Hematopoietic multipotent progenitor cell treated with erythropoietin and hydrocortisone succinate and interleukin-3 and kit ligand, for 4 days (in vitro differentiated cells): ENCODE data around the gene ATP11A.
"Not testable (repeated sequence)": the region's sequence is repeated elsewhere in the genome, so short reads cannot be mapped to it uniquely, and the experiment has no call there.

Source experiments
- DNase-seq: peaks from one replicate; pipeline ENCODE4 v3.0.0-alpha.2; 2015

The ATP11A gene

DNA sequence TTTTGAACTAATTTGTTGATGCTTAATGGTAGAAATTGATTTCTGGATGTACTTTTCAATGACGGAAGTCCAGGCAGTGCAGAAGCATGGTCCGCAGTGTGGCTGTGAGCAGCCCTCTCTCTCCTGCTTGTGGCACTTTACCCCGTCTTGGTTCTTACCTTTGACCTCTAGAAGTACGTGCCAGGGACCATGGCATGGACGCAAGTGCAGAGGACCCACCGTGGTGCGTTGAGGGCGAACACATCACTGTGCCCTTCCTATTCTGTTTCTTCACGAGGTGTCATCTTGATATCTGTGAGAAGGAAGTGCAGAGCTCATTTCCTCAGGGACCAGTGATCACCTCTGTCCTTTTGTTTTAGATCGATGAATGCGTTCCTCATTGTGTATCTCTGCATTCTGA lies 135.2 kb downstream of the ATP11A start:
- no peak for DNase-seq

- no peak for DNase-seq
Measured at GRCh38 chr13:112825875-112826274, 136.0 kb downstream of the ATP11A start.

DNA sequence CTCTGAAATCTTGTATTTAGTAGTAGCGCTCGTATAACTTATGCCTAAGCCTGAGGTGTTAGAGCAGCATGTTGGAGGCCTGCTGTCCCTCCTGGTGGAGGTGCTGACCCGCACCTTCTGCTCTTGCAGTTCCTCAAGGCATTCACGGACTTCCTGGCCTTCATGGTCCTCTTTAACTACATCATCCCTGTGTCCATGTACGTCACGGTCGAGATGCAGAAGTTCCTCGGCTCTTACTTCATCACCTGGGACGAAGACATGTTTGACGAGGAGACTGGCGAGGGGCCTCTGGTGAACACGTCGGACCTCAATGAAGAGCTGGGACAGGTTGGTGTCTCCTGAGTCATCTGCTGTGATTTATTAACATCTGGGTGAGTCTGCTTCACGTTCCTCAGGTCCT lies 136.7 kb downstream of the ATP11A start:
- no peak for DNase-seq

DNA sequence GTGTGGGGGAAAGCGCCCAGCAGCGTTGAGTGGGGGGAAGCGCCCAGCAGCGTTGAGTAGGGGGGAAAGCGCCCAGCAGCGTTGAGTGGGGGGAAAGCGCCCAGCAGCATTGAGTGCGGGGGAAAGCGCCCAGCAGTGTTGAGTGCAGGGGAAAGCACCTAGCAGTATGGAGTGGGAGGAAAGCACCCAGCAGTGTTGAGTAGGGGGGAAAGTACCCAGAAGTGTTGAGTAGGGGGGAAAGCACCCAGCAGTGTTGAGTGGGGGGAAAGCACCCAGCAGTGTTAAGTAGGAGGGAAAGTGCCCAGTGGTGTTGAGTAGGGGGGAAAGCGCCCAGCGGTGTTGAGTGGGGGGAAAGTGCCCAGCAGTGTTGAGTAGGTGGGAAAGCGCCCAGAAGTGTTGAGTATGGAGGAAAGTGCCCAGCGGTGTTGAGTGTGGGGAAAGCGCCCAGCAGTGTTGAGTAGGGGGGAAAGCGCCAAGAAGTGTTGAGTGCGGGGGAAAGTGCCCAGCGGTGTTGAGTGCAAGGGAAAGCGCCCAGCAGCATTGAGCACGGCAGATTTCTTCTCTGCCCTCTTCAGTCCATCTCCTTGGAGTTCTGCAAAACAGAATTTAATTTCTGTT lies 138.4 kb downstream of the ATP11A start:
- no peak for DNase-seq

DNA sequence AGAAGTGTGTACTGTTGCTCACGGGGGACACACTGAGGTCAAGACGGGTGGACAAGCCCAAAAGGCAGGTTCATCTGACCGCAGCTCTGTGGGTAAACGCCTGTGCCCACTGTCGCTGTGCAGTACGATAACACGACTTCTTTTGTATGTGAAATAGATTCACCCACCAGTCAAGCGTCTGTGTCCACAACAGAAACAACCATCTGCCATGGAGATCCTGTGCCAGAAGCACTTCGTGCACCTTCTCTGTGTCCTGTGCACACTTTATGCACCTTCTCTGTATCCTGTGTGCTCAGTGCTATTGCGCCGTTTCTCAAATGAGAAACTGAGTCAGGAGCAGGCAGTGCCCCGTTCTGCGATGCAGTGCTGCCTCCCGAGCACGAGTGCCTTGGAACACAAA lies 138.9 kb downstream of the ATP11A start:
- DNase-seq, result no peak

GRCh38 chr13:112831196-112831595 lies 141.4 kb downstream of the ATP11A start:
- no peak for DNase-seq

- DNase-seq, result no peak
Measured at GRCh38 chr13:112831801-112832200, 142.0 kb downstream of the ATP11A start.

DNA sequence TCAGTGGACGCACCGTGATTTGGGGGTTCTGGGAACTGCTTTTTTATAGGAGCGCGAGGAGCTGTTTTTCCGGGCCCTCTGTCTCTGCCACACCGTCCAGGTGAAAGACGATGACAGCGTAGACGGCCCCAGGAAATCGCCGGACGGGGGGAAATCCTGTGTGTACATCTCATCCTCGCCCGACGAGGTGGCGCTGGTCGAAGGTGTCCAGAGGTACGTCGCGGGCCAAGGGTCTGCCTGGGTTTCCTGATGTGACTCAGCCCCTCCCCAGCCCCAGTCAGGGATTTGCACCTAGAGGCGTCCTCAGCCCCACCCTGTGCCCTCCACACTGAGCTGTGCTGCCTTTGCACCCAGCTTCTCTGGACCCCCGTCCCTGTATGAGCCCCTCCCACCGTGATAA lies 143.0 kb downstream of the ATP11A start:
- no peak for DNase-seq

DNA sequence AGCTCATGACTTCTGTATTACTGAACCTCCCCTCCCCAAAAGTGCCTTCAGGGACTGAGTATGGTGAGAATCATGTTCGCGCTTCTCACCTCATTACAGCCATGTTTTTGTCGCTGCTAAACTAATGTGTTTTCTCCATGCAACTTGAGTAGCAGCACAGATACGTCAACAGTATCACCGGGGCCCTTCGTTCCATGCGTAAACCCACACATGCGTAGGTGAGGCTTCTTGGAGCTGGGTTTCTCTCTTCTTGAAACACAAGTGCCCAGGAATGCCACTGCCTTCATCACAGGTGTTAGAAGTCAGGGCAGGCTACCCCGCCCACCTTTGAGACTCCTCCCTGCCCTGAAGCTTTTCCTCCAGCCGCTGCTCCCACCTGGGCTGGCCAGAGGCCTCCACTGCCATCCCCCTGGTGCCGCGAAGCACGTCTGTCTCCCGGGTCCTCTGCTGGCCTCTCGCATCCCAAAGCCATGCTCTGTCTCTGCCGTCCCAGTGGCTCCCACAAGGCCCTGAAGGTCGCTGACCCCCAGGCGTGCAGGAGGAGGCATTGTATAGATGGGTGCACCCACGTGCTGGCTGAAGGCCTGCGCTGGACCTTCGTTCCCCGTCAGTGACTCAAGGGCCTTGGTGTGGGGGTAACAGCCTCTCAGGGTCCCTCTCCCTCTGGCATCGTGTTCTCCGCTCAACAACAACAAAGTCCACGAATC lies 143.9 kb downstream of the ATP11A start:
- DNase-seq, result no peak

GRCh38 chr13:112835344-112835743 lies 145.5 kb downstream of the ATP11A start:
- no peak for DNase-seq

DNA sequence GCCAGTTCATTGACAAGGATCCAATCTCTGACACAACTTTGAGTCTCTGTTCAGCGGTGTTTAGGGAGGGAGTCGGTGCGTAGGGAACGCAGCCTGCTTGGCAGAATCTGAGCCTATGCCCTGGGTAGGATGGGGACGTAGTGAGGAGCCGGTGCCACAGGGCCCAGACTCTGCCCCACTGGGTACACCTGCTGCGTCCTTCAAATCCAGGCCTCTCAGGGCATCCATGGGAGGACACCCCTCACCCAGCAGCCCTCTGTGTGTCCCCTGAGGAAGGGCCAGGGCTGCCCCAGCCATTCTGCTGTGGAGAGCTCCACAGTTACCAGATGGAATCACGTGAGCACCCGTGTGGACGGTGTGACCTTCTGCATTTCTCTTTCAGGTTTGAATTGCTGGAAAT lies 146.0 kb downstream of the ATP11A start:
- no peak for DNase-seq

GRCh38 chr13:112836940-112837339 lies 147.1 kb downstream of the ATP11A start:
- DNase-seq, result no peak

- no peak for DNase-seq
Measured at GRCh38 chr13:112837371-112838037, 147.7 kb downstream of the ATP11A start.

DNA sequence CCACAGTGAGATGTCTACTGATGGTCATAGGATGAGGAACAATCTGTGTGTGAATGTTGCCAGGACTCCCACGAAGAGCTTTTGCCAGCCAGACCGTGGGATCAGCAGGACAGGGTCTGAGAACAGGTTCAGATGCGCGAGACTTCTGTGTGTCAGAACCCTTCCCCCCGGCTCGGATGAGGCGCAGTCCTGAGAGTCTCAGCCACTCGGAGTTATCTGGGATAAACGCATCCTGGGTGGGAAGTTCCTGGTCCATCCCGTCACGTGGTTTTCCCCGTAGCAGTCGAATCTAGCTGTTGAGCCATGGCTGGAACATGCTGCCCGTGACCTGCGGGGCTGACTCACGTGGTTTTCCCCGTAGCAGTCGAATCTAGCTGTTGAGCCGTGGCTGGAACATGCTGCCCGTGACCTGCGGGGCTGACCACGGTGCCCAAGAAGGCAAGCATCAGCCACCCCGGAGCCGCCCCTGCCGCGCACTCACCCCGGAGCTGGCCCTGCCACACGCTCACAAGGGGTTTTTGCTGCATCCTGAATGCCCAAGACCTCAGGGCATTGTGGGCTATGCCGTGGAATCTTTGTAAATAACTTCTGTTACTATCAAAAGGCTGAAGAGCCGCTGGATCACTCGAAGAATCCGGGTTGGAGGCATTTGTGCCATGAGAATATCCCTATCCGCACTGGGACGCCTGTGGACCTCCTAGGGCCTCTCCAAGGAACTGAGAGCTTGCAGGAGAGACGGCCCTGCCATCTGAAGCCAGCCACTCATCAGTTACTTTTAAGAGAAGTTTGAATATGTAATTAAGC lies 148.4 kb downstream of the ATP11A start:
- no peak for DNase-seq

DNA sequence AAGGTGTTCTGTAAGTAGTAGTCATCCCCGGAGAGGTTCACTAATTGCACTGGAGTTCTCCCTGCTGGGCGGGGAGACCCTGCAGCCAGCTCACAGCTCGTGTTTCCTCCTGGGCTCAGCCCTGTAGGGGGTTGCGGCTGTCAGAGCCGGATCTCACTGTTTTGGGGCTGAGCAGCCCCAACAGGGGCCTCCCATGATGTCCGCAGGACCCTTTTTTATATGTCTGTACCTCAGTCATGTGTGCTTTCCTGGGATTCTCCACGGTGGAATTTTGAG lies 148.9 kb downstream of the ATP11A start:
- DNase-seq, result no peak

GRCh38 chr13:112839356-112840105 lies 149.7 kb downstream of the ATP11A start:
- no peak for DNase-seq

- no peak for DNase-seq
Measured at GRCh38 chr13:112840472-112841302, 150.8 kb downstream of the ATP11A start.

DNA sequence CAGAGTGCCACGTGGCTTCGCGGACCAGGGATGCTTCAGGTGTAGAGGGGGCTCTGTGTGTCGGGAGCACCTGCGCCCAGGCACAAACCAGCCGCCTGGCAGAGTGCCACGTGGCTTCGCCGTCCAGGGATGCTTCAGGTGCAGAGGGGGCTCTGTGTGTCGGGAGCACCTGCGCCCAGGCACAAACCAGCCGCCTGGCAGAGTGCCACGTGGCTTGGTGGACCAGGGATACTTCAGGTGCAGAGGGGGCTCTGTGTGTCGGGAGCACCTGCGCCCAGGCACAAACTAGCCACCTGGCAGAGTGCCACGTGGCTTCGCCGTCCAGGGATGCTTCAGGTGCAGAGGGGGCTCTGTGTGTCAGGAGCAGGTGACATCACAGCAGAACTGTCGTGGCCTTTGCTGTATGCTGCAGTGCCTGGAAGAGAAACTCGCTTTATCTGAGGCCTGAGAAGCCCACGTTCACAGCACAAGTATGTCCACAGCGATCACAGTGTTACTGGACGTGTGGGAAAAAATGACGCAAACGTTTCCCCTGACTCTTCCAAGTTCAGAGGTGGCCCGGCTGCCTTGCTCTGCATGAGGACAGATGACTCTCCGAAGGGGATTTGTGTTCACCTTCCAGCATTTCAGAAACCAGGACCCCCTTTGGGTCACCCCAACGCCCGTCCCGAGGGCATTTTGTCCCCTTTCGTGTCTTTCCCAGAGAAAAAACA lies 151.6 kb downstream of the ATP11A start:
- not testable (repeated sequence) for DNase-seq

DNA sequence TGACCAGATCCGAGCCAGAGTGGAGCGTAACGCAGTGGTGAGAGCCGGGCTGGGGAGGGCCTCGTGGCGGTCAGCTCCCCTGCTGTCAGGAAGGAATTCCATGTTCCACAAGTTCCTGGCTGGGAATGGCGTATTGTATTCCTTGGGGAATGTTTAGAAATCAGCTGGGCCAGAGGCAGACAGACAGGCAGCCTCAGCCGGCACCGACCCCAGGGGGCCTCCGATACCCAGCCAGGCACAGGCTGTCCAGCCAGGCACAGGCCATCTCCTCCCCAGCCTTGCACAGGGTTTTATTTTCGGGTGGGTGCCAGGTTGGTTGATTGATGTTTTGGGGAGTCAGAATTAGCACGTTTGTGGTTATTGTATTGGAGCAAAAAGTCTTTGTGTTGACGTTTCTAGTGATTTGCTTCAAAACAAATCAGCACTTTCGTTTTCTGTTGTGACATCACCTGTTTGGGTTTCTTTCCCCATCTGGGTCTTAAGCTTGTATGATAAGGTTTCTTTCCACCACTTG lies 152.6 kb downstream of the ATP11A start:
- no peak for DNase-seq

- DNase-seq, result no peak
Measured at GRCh38 chr13:112842931-112843391, 153.1 kb downstream of the ATP11A start.
